Astrocyte (in vitro differentiated cells and primary cell): ENCODE measurements around the gene ROR1. TPM values are rescaled to one million over a fixed set of nuclear protein-coding genes. Genes with fewer than 3 reads are reported as not detected.

Experiments
- DNase-seq: peaks from one replicate; pipeline ENCODE4 v3.0.0-alpha.2; 2010; ENCODE audit warnings: low read depth
- FAIRE-seq: peaks from 2 replicates; lab custom pipeline; 2011; peaks lifted over from hg19 to GRCh38; lab: Jason Lieb, UNC
- H2AFZ ChIP-seq: 2 replicates; pipeline ENCODE4 v1.6.0; 2012; ENCODE audit warnings: low read depth, low read length, inconsistent platforms
- H3K27ac ChIP-seq: 2 replicates; pipeline ENCODE4 v1.5.1; 2011; ENCODE audit warnings: low read depth, low read length, inconsistent platforms
- H3K27me3 ChIP-seq: 2 replicates; pipeline ENCODE4 v1.6.0; 2011; ENCODE audit warnings: low read length, inconsistent platforms; ENCODE audit not compliant: insufficient read depth
- H3K36me3 ChIP-seq: 2 replicates; pipeline ENCODE4 v1.5.1; 2011; ENCODE audit warnings: low read length, inconsistent platforms; ENCODE audit not compliant: insufficient read depth
- H3K4me1 ChIP-seq: 2 replicates; pipeline ENCODE4 v1.5.1; 2011; ENCODE audit warnings: low read length, inconsistent platforms; ENCODE audit not compliant: insufficient read depth
- H3K4me2 ChIP-seq: 2 replicates; pipeline ENCODE4 v1.6.0; 2012; ENCODE audit warnings: low read length, inconsistent platforms
- H3K4me3 ChIP-seq: 2 replicates; pipeline ENCODE4 v1.5.1; 2011; ENCODE audit warnings: low read depth, mild to moderate bottlenecking, low read length, inconsistent platforms; ENCODE audit not compliant: insufficient read depth
- H3K79me2 ChIP-seq: 2 replicates; pipeline ENCODE4 v1.6.0; 2012; ENCODE audit warnings: mild to moderate bottlenecking, low read length, inconsistent platforms; ENCODE audit not compliant: insufficient read depth
- H3K9ac ChIP-seq: 2 replicates; pipeline ENCODE4 v1.6.0; 2012; ENCODE audit warnings: mild to moderate bottlenecking, low read length, inconsistent platforms
- H3K9me3 ChIP-seq: 2 replicates; pipeline ENCODE4 v1.5.1; 2012; ENCODE audit warnings: low read depth, mild to moderate bottlenecking, low read length, inconsistent platforms; ENCODE audit not compliant: insufficient read depth
- H4K20me1 ChIP-seq: 2 replicates; pipeline ENCODE4 v1.6.0; 2012; ENCODE audit warnings: low read length, inconsistent platforms; ENCODE audit not compliant: insufficient read depth
- H3K27ac Mint-ChIP-seq: one replicate; pipeline ENCODE4 v1.8.0; 2021; ENCODE audit warnings: mild to moderate bottlenecking, mixed read lengths; ENCODE audit not compliant: unreplicated experiment
- H3K27me3 Mint-ChIP-seq: one replicate; pipeline ENCODE4 v1.8.0; 2021; ENCODE audit warnings: low read depth, mixed read lengths; ENCODE audit not compliant: unreplicated experiment
- H3K36me3 Mint-ChIP-seq: one replicate; pipeline ENCODE4 v1.8.0; 2021; ENCODE audit warnings: low read depth, mixed read lengths; ENCODE audit not compliant: unreplicated experiment
- H3K4me1 Mint-ChIP-seq: one replicate; pipeline ENCODE4 v1.8.0; 2021; ENCODE audit warnings: low read depth, mixed read lengths; ENCODE audit not compliant: unreplicated experiment
- H3K4me3 Mint-ChIP-seq: one replicate; pipeline ENCODE4 v1.8.0; 2021; ENCODE audit warnings: mild to moderate bottlenecking, moderate library complexity, mixed read lengths; ENCODE audit not compliant: unreplicated experiment
- H3K9me3 Mint-ChIP-seq: one replicate; pipeline ENCODE4 v1.8.0; 2021; ENCODE audit warnings: mild to moderate bottlenecking, mixed read lengths; ENCODE audit not compliant: unreplicated experiment
- CTCF ChIP-seq: IDR thresholded peaks from 2 replicates; pipeline ENCODE4 v1.5.1; 2011; ENCODE audit warnings: low read depth, mild to moderate bottlenecking, inconsistent platforms, low read length, moderate library complexity; ENCODE audit not compliant: insufficient read depth
- EZH2 ChIP-seq: IDR thresholded peaks from 2 replicates; pipeline ENCODE4 v1.6.1; 2012; ENCODE audit warnings: mild to moderate bottlenecking, low read length, inconsistent platforms; ENCODE audit not compliant: insufficient read depth
- total RNA-seq: library from RNA; stranded (reverse); gene quantifications from 2 replicates; pipeline ENCODE4 v1.2.1, GENCODE V29; 2021

Gene ROR1
- total RNA-seq, 1 donor from 2014 or later: 38.3 TPM

DNA sequence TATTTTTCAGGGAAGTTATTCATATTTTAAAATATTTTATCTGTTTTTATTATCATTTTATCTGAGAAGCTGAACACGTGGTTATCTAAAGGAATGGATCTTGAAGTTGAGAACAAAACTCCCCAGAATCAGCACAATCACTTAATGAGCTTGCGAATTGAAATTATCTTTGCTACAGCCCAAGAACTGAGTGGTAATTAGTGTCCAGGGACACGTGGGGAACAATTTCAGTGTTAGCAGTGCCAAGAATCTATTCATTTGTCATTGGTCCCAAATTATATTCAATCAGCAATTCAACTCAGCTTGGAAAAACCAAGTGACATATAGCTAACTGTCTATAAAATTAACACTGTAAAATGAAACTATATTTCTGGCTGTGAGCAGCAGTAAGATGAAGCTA is 232.0 kb downstream of the ROR1 start:
- H3K4me2 ChIP-seq: peak overlapping the region; percentile 47
- FAIRE-seq (no peak), DNase-seq (no peak)
- no peaks in the 10 kb centered on the region for H3K9me3 Mint-ChIP-seq
- H3K4me3 Mint-ChIP-seq: no peak overlapping the region
- H3K9ac ChIP-seq: no peak overlapping the region
- H3K27ac Mint-ChIP-seq: no peak overlapping the region
- H4K20me1 ChIP-seq: no peaks in the 10 kb centered on the region
- H3K4me1 ChIP-seq: peaks cover 17% of the 10 kb centered on the region
- H3K27me3 ChIP-seq: no peaks in the 10 kb centered on the region
- no peak overlapping the region for H3K4me3 ChIP-seq
- H3K27ac ChIP-seq: no peak overlapping the region
- H3K27me3 Mint-ChIP-seq: no peaks in the 10 kb centered on the region
- no peaks in the 10 kb centered on the region for H3K36me3 ChIP-seq
- TF ChIP-seq CTCF (no peak), EZH2 (no peak)
- no peak overlapping the region for H2AFZ ChIP-seq
- H3K4me1 Mint-ChIP-seq: peaks cover 42% of the 10 kb centered on the region
- H3K36me3 Mint-ChIP-seq: peaks cover 8% of the 10 kb centered on the region
- H3K79me2 ChIP-seq: no peaks in the 10 kb centered on the region
- H3K9me3 ChIP-seq: no peaks in the 10 kb centered on the region

DNA sequence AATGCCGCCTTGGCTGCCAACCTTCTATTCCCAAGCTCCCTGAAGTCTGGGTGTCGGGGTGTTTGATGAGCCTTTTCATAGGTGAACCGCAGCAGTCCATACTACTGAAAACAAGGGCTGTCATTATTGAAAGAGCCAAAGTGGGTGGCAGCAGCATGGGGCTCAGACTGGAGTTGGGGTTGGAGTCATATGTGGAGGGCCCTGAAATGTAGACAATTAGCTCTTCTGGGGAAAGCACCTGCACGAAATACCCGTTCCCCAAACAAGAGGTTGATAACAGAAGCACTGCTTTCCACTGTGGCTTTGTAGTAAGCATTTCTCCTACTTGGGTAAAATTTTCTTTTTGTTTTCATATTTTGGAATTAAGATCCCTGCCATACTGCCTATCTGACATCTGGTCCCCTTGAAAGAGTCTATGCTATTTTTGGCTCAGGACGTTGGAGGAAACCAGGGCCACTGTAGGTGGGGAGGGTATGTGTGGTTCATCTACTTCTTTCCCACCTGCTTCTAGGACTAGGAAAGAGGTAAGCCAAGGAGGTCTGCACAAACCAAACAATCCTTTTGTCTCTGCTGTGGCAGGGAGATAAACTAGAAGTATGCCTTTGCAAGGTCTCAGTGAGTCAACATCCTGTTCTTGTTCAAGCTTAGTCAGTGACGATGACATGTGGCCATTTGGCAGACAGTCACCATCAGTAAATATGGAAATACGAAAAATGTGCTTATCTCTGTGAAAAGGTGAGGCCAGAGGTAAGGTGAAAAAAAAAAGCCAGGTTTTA is 232.6 kb downstream of the ROR1 start:
- Mint-ChIP-seq H3K4me1 (peaks cover 35% of the 10 kb centered on the region), H3K27ac (peak overlapping the region; percentile 68), H3K27me3 (no peaks in the 10 kb centered on the region), H3K9me3 (no peaks in the 10 kb centered on the region), H3K36me3 (peaks cover 8% of the 10 kb centered on the region), H3K4me3 (no peak overlapping the region)
- no peaks in the 10 kb centered on the region for H3K9me3 ChIP-seq
- DNase-seq: peak; percentile 76
- H3K36me3 ChIP-seq: no peaks in the 10 kb centered on the region
- H3K4me2 ChIP-seq: peak overlapping the region; percentile 47
- H3K4me1 ChIP-seq: peaks cover 17% of the 10 kb centered on the region
- H2AFZ ChIP-seq: no peak overlapping the region
- no peak overlapping the region for H3K9ac ChIP-seq
- no peaks in the 10 kb centered on the region for H4K20me1 ChIP-seq
- no peak overlapping the region for H3K4me3 ChIP-seq
- no peak overlapping the region for H3K27ac ChIP-seq
- TF ChIP-seq CTCF (no peak), EZH2 (no peak)
- H3K27me3 ChIP-seq: no peaks in the 10 kb centered on the region
- FAIRE-seq: peak; percentile 88
- no peaks in the 10 kb centered on the region for H3K79me2 ChIP-seq

DNA sequence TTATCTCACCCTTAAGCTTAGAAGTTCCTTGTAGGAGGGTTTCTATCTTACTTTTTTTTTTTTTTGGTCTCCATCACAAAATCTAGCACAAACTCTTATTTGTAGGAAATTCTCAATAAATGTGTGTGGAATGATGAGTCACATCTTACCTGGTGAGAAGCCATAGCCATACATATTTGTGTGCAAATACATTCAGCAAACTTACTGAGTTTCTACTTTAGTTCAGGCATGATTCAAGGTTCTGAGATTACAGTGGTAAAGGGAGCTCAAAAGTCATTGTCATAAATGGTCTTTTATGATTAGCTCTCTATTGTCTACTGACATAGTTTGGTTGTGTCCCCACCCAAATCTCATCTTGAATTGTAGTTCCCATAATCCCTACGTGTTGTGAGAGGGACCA is 236.5 kb downstream of the ROR1 start:
- peaks cover 9% of the 10 kb centered on the region for H3K36me3 Mint-ChIP-seq
- H3K4me3 Mint-ChIP-seq: no peak overlapping the region
- H4K20me1 ChIP-seq: no peaks in the 10 kb centered on the region
- H3K9me3 ChIP-seq: no peaks in the 10 kb centered on the region
- no peak overlapping the region for H3K4me3 ChIP-seq
- H3K9ac ChIP-seq: no peak overlapping the region
- no peak for TF ChIP-seq EZH2
- no peak for TF ChIP-seq CTCF
- H3K27me3 Mint-ChIP-seq: no peaks in the 10 kb centered on the region
- H3K27ac ChIP-seq: no peak overlapping the region
- no peaks in the 10 kb centered on the region for H3K79me2 ChIP-seq
- H3K27me3 ChIP-seq: no peaks in the 10 kb centered on the region
- no peak overlapping the region for H3K4me2 ChIP-seq
- H3K36me3 ChIP-seq: no peaks in the 10 kb centered on the region
- H2AFZ ChIP-seq: no peak overlapping the region
- H3K9me3 Mint-ChIP-seq: no peaks in the 10 kb centered on the region
- peaks cover 15% of the 10 kb centered on the region for H3K4me1 ChIP-seq
- FAIRE-seq (no peak), DNase-seq (no peak)
- peaks cover 20% of the 10 kb centered on the region for H3K4me1 Mint-ChIP-seq
- H3K27ac Mint-ChIP-seq: no peak overlapping the region
